Testis (tissue), 3 donors: ENCODE measurements around the gene BCL2A1. TPM values are rescaled to one million over a fixed set of nuclear protein-coding genes. Genes with fewer than 3 reads are reported as not detected.
"Not testable (repeated sequence)": the region's sequence is repeated elsewhere in the genome, so short reads cannot be mapped to it uniquely, and the experiment has no call there.

Experiments
- DNase-seq: peaks from one replicate; pipeline ENCODE4 v3.0.0-alpha.2; 2019
- H3K27ac ChIP-seq, 2 donors: fragments of 200-600 bp; sonication (generic); one replicate each; pipeline ENCODE4 v1.5.1; 2019
- H3K27me3 ChIP-seq: fragments of 200-600 bp; sonication (generic); one replicate; pipeline ENCODE4 v1.5.1; 2019
- H3K36me3 ChIP-seq: fragments of 200-600 bp; sonication (generic); one replicate; pipeline ENCODE4 v1.5.1; 2017; ENCODE audit warnings: low read depth; ENCODE audit errors: missing control alignments
- H3K4me1 ChIP-seq: fragments of 200-600 bp; sonication (generic); one replicate; pipeline ENCODE4 v1.5.1; 2019
- H3K4me3 ChIP-seq, 2 donors: fragments of 200-600 bp; sonication (generic); one replicate each; pipeline ENCODE4 v1.5.1; 2017 to 2019
- H3K9me3 ChIP-seq: fragments of 200-600 bp; sonication (generic); one replicate; pipeline ENCODE4 v1.5.1; 2017
- CTCF ChIP-seq, 3 experiments: fragments of 450-650 bp in 2 of 3; fragments of 200-600 bp in 1 of 3; sonication (generic) in 1 of 3; IDR thresholded peaks; one replicate each; pipeline ENCODE4 v1.5.1; 2016 to 2019; ENCODE audit warnings: antibody characterized with exemption in 3 of 3, mild to moderate bottlenecking in 2 of 3, moderate library complexity in 1 of 3
- POLR2A ChIP-seq: fragments of 450-650 bp; IDR thresholded peaks from one replicate; pipeline ENCODE4 v1.6.1; 2017; ENCODE audit warnings: antibody characterized with exemption, mild to moderate bottlenecking, moderate library complexity
- WGBS, 2 donors: methylation state at CpG; one replicate each; pipeline ENCODE4 v1.1.5; 2018; 5-methylcytosine and 5-hydroxymethylcytosine counted together
- intact Hi-C: fragments of 100-400 bp; cut with DNase I; formaldehyde crosslinking; loops from one replicate; pipeline ENCODE4 v1.15.1; 2023; ENCODE audit warnings: low total_unique reads
- polyA plus RNA-seq: library from polyadenylated mRNA; stranded (reverse); fragments of 350-450 nt; fragmentation: Illumina TruSeq; extraction: RNeasy Lipid Tissue Mini Kit (QIAGEN cat#74804); gene quantifications from one replicate; pipeline ENCODE4 v1.2.3, GENCODE V29; 2014; ENCODE audit warnings: low read depth, low replicate concordance; ENCODE audit not compliant: insufficient read depth
- total RNA-seq, 2 donors: library from RNA; depleted of rRNA; stranded (reverse); fragments of >200 nt; gene quantifications; one replicate each; pipeline ENCODE4 v1.2.3, GENCODE V29; 2016

Gene BCL2A1
- total and polyA plus RNA-seq, 3 donors from 2014 or later, result 2.3 TPM; not detected in 2

DNA sequence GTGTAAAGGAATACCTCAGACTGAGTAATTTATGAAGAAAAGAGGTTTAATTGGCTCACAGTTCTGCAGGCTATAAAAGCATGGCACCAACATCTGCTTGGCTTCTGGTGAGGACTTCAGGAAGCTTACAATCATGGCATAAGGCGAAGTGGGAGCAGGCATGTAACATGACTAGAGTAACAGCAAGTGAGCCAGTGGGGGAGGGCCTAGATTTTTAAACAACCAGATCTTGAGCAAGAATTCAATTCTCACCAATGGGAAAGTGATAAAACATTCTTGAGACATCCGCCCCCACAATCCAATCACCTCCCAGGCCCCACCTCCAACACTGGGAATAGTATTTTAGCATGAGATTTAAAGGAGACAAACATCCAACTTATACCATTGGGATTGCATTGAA, 44.2 kb upstream of the BCL2A1 start:
- no peak overlapping the region for H3K4me3 ChIP-seq
- H3K36me3 ChIP-seq, result no peaks in the 10 kb centered on the region
- intact Hi-C loops, result no loop called here
- H3K27ac ChIP-seq, result no peak overlapping the region
- DNase-seq, result no peak
- WGBS, 2 donors, result 85 to 89% methylated on average over 2 of the region's 2 CpGs
- no peaks in the 10 kb centered on the region for H3K4me1 ChIP-seq
- no peaks in the 10 kb centered on the region for H3K27me3 ChIP-seq
- no peaks in the 10 kb centered on the region for H3K9me3 ChIP-seq
- TF ChIP-seq POLR2A (no peak), CTCF (IDR thresholded peaks at IDR 0.05) (no peak)

- DNase-seq, H3K4me1 ChIP-seq, H3K4me3 ChIP-seq, H3K27ac ChIP-seq, intact Hi-C loops, H3K27me3 ChIP-seq, H3K36me3 ChIP-seq, H3K9me3 ChIP-seq: not testable (repeated sequence)
- 97 to 98% methylated on average over 7 of the region's 7 CpGs for WGBS, 2 donors
Observed at GRCh38 chr15:80014186-80014585, 43.2 kb upstream of the BCL2A1 start.

- intact Hi-C loops, result no loop called here
- no peak for DNase-seq
- no peak for TF ChIP-seq POLR2A
- no peak overlapping the region for H3K4me3 ChIP-seq
- H3K36me3 ChIP-seq, result no peaks in the 10 kb centered on the region
- no peaks in the 10 kb centered on the region for H3K27me3 ChIP-seq
- no peak overlapping the region for H3K27ac ChIP-seq
- no peaks in the 10 kb centered on the region for H3K4me1 ChIP-seq
- no peaks in the 10 kb centered on the region for H3K9me3 ChIP-seq
- 66 to 72% methylated on average over 6 of the region's 6 CpGs for WGBS, 2 donors
Observed at GRCh38 chr15:80012060-80012726, 41.2 kb upstream of the BCL2A1 start.

DNA sequence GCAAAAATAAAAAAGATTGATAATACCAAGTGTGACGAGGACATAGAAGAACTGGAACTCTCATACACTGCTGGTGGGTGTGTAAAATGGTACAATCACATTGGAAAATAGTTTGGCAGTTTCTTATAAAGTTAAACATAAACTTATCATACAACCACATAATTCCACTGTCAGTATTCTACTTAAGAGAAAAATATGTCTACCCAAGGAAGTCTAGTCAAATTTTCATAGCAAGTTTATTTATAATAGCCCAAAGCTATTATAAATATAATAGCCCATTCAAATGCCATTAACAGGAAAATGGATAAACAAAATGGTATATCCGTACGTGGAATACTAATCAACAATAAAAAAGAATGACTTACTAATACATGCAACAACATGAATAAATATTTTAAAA, 40.6 kb upstream of the BCL2A1 start:
- Histone ChIP-seq H3K27ac (no peak overlapping the region), H3K4me3 (no peak overlapping the region), H3K4me1 (peaks cover 3% of the 10 kb centered on the region), H3K27me3 (no peaks in the 10 kb centered on the region), H3K9me3 (no peaks in the 10 kb centered on the region), H3K36me3 (no peaks in the 10 kb centered on the region)
- WGBS, 2 donors, result 84 to 90% methylated on average over 3 of the region's 3 CpGs
- TF ChIP-seq CTCF (IDR thresholded peaks at IDR 0.05) (no peak), POLR2A (no peak)
- no peak for DNase-seq
- intact Hi-C loops, result no loop called here

DNA sequence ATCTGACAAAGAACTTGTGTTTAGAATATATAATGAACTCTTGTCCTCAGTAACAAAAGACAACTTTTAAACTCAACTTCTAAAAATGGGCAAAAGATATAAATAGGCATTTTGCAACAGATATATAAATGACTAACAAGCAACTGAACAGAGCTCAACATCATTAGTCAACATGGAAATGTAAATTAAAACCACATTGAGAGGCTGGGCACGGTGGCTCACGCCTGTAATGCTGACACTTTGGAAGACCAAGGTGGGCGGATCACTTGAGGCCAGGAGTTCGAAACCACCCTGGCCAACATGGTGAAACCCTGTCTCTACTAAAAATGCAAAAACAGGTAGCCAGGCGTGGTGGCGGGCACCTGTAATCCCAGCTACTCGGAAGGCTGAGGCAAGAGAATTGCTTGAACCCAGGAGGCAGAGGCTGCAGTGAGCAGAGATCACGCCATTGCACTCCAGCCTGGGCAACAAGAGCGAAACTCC, 40.1 kb upstream of the BCL2A1 start:
- 86 to 92% methylated on average over 9 of the region's 9 CpGs for WGBS, 2 donors
- H3K4me3 ChIP-seq, DNase-seq, intact Hi-C loops, H3K4me1 ChIP-seq, H3K27ac ChIP-seq, H3K36me3 ChIP-seq, H3K9me3 ChIP-seq, H3K27me3 ChIP-seq: not testable (repeated sequence)

DNA sequence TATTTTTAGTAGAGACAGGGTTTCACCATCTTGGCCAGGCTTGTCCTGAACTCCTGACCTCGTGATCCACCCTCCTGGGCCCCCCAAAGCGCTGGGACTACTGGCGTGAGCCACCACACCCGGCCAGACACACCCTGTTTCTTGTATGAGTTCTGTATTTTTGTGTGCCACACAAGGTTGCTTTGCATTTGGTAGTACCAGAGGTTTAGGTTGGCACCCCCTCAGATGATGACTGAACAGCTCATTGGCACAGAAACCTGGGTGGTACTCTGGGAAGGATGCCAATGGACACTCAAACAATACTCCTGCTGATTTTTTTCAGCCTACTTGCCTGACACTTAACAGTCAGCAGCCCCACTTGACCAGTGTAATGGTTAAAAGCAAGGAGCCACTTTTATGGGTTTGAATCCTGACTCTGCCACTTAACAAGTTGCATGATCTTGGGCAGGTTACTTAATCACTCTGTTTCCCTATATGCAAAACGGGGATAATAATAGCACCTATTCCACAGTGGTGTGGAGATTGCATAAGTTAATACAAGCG, 39.2 kb upstream of the BCL2A1 start:
- Histone ChIP-seq H3K4me3 (no peak overlapping the region), H3K27me3 (no peaks in the 10 kb centered on the region), H3K27ac (no peak overlapping the region), H3K4me1 (peaks cover 3% of the 10 kb centered on the region), H3K36me3 (no peaks in the 10 kb centered on the region), H3K9me3 (no peaks in the 10 kb centered on the region)
- 83 to 92% methylated on average over 6 of the region's 6 CpGs for WGBS, 2 donors
- no peak for DNase-seq
- intact Hi-C loops, result no loop called here
- TF ChIP-seq POLR2A (no peak), CTCF (IDR thresholded peaks at IDR 0.05) (no peak)
